Mucosa of rectum (tissue), 2 donors: ENCODE data around the gene MYOM1.
A peak's percentile ranks its signal among the peaks of the same experiment; 100 is the strongest.

Experiments
- H3K27ac ChIP-seq, 2 donors: one replicate each; pipeline ENCODE4 v1.7.0; 2013; ENCODE audit warnings: inconsistent platforms in 2 of 2, low read depth in 2 of 2, low read length in 2 of 2
- H3K27me3 ChIP-seq, 2 donors: one replicate each; pipeline ENCODE4 v1.7.0; 2013; ENCODE audit warnings: low read length in 2 of 2; ENCODE audit not compliant: control insufficient read depth in 2 of 2, insufficient read depth in 2 of 2
- H3K36me3 ChIP-seq, 2 donors: one replicate each; pipeline ENCODE4 v1.7.0; 2013; ENCODE audit warnings: low read length in 2 of 2; ENCODE audit not compliant: control insufficient read depth in 2 of 2, insufficient read depth in 2 of 2
- H3K4me1 ChIP-seq, 2 donors: one replicate each; pipeline ENCODE4 v1.7.0; 2013; ENCODE audit warnings: low read length in 2 of 2, mild to moderate bottlenecking in 1 of 2; ENCODE audit not compliant: control insufficient read depth in 2 of 2, insufficient read depth in 2 of 2
- H3K4me3 ChIP-seq, 2 donors: one replicate each; pipeline ENCODE4 v1.7.0; 2013; ENCODE audit warnings: low read length in 2 of 2
- H3K9ac ChIP-seq, 2 donors: one replicate each; pipeline ENCODE4 v1.7.0; 2013; ENCODE audit warnings: low read length in 2 of 2, low read depth in 1 of 2, mild to moderate bottlenecking in 1 of 2
- H3K9me3 ChIP-seq, 2 donors: one replicate each; pipeline ENCODE4 v1.7.0; 2013; ENCODE audit warnings: low read length in 2 of 2; ENCODE audit not compliant: control insufficient read depth in 2 of 2
- donor health status: healthy.
- donor health status: Normal muscosa, but diverticular disease.

Gene MYOM1

DNA sequence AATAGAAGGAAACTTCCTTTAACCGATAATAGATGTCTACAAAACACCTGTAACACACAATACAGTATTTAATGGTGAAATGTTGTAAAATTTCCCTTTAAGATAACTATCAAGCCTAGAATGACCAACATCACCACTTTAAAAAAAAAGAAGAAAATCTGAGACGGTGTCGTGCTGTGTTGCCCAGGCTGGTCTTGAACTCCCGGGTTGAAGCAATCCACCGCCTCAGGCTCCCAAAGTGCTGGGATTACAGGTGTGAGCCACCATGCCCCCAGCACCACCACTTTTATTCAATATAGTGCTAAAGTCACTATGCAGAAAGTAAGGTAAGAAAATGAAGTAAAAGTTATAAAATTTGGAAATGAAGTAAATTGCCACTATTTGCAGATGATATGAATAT, 96.9 kb downstream of the MYOM1 start:
- peaks cover 0 to 2% of the 10 kb centered on the region in 2 donors for H3K36me3 ChIP-seq
- H3K27me3 ChIP-seq, result no peaks in the 10 kb centered on the region
- no peak overlapping the region for H3K4me3 ChIP-seq
- H3K9ac ChIP-seq, result no peak overlapping the region
- H3K4me1 ChIP-seq, result peaks cover 0 to 4% of the 10 kb centered on the region in 2 donors
- no peaks in the 10 kb centered on the region for H3K9me3 ChIP-seq
- H3K27ac ChIP-seq, result no peak overlapping the region

DNA sequence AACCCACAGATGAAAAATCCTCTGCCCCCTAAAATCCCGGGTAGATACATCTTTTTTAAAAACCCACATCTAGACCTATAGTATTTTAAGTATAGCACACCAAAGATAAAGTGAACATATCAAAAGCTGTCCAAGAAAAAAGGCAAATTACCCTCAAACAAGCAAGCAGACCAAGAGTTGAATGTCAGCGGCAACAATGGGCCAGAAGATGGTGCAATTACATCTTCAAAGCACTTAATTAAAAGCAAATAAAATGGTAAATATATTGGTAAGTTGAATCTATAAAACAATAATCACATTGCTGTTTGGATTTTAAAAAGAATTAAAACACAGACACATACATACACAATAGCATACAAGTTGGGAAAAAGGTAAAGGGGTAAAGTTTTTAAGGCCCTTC, 98.5 kb downstream of the MYOM1 start:
- H3K4me3 ChIP-seq, result no peak overlapping the region
- no peaks in the 10 kb centered on the region for H3K36me3 ChIP-seq
- H3K27ac ChIP-seq, result no peak overlapping the region
- no peak overlapping the region for H3K9ac ChIP-seq
- H3K9me3 ChIP-seq, result no peaks in the 10 kb centered on the region
- H3K4me1 ChIP-seq, result peaks cover 0 to 4% of the 10 kb centered on the region in 2 donors
- H3K27me3 ChIP-seq, result no peaks in the 10 kb centered on the region

DNA sequence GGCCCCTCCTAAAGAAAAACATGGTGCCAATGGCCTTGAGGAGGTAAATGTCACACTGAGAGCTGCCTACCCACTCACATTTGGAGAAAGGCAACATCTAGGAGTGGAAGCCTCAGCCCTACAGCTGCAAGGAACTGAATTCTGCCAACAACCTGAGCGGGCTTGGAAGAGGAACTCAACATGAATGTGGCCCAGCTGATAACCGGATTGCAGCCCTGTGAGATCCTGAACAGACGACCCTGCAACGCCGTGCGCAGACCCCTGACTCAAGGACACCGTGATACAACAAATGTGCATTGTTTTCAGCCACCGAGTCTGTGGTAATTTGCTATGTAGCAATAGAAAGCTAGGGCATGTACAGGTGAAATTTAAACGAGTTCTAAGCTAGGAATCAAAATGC, 99.4 kb downstream of the MYOM1 start:
- H3K4me1 ChIP-seq, result peaks cover 0 to 4% of the 10 kb centered on the region in 2 donors
- no peaks in the 10 kb centered on the region for H3K27me3 ChIP-seq
- H3K27ac ChIP-seq, result peak overlapping the region in 1 of 2 donors; percentile 26
- no peaks in the 10 kb centered on the region for H3K36me3 ChIP-seq
- H3K9ac ChIP-seq, result no peak overlapping the region
- no peak overlapping the region for H3K4me3 ChIP-seq
- H3K9me3 ChIP-seq, result no peaks in the 10 kb centered on the region

DNA sequence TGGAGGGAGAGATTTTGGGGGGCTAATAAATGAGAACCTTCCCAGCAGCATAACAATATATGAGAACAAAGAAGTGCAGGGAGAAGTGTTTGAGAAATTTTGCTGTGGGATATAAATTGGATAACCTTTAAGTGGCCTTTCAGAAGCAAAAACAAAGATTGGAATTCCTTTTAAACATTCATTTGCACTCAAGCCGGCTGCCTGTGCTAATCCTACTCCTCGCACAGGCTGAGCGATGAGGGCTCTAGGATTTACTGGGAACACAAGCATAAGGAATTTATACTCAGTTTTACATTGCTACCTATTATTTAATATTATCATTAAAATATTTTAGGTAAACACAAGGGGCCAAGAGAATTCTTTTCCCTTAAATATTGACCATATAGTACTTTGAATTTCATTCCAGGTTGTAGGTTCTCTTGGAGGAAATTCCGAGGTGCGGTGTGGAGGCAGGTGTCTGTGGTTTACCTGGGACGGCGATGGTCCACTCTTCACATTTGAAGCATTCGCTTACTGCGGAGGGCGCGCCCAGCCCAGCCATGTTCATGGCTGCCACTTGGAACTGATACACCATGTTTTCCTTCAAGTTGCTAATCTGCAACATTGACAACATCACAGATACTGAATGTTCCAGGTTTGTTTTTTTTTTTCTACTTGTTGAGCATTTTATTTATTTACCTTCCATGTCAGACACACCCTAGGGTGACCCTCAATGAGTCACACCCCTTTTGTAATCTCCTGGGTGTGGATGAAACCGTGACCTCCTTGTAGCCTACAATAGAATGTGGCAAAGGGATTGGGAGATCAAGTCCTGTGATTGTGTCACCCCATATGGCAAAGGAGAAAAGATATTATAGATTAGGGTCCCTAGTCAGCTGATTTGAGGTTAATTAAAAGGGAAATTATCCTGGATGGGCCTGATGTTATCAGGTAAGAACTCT, 100.1 kb downstream of the MYOM1 start:
- H3K27ac ChIP-seq, result peak overlapping the region in 1 of 2 donors; percentile 42
- H3K36me3 ChIP-seq, result no peaks in the 10 kb centered on the region
- no peaks in the 10 kb centered on the region for H3K9me3 ChIP-seq
- peaks cover 0 to 4% of the 10 kb centered on the region in 2 donors for H3K4me1 ChIP-seq
- H3K27me3 ChIP-seq, result no peaks in the 10 kb centered on the region
- no peak overlapping the region for H3K9ac ChIP-seq
- no peak overlapping the region for H3K4me3 ChIP-seq

DNA sequence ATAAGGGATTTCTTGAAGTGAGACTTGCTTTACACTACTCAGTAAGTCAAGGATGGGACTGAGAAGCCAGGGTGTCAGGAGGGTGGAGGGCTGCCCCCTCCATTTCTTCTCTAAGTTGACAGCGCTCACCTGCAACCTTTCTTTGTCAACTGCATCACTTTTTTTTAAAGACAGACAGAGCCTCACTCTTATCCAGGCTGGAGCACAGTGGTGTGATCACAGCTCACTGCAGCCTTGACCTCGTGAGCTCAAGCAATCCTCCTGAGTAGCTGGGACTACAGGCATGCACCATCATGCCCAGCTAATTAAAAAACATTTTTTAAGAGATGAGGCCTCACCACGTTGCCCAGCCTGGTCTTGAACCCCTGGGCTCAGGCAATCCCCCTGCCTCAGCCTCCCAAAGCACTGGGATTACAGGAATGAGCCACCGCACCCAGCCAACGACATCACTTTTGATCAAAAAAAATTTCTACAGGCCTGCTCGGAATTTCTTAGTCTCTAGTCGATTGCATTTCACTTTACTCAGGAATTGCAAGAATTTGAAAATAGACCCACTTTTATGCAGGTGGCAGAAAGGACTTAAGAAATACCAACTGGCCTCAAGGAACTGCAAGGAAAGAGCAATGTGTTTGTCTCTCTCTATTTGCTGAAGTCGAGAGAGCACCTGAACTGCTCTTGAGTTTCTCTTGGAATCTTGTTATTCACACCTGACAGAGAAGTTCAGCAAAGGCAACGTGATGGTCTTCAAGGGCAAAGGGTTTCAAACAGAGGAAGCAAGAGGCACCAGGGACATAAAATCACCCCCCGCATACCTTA, 101.4 kb downstream of the MYOM1 start:
- H3K36me3 ChIP-seq, result no peaks in the 10 kb centered on the region
- no peaks in the 10 kb centered on the region for H3K27me3 ChIP-seq
- H3K4me1 ChIP-seq, result peaks cover 0 to 4% of the 10 kb centered on the region in 2 donors
- no peak overlapping the region for H3K9ac ChIP-seq
- no peaks in the 10 kb centered on the region for H3K9me3 ChIP-seq
- no peak overlapping the region for H3K27ac ChIP-seq
- H3K4me3 ChIP-seq, result no peak overlapping the region

DNA sequence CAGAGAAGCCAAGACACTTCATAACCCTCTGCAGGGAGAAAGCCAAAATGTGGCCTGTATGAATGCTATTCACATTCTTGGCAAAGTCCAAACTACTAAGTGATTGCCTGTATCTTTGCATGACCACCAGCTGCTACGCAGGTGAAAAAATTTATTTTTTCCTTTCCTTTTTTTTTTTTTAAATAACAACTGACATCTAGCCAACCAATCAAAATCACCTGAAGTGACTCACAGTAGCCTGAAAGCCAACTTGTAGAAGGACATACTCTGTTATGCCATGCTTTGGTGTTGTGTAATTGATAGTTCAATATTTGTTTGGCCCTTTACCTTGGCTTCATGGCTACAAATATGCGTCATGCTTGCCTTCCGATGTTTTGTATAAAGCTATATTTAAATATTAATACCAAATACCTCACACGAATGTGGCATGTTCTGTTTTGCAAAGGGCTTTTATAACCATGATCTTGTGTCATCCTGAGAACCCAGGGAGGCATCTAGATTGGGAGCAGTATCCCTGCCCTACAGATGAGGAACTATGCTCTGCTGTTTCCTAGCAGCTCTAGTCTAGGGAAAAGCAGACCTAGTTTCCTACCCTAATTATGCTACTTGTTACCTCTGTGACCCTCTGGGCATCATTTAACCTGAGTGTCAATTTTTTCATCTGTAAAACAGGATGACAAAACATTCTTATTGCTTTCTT, 102.1 kb downstream of the MYOM1 start:
- H3K27ac ChIP-seq, result no peak overlapping the region
- no peak overlapping the region for H3K4me3 ChIP-seq
- no peaks in the 10 kb centered on the region for H3K9me3 ChIP-seq
- no peaks in the 10 kb centered on the region for H3K27me3 ChIP-seq
- H3K4me1 ChIP-seq, result peaks cover 0 to 4% of the 10 kb centered on the region in 2 donors
- no peaks in the 10 kb centered on the region for H3K36me3 ChIP-seq
- H3K9ac ChIP-seq, result no peak overlapping the region

DNA sequence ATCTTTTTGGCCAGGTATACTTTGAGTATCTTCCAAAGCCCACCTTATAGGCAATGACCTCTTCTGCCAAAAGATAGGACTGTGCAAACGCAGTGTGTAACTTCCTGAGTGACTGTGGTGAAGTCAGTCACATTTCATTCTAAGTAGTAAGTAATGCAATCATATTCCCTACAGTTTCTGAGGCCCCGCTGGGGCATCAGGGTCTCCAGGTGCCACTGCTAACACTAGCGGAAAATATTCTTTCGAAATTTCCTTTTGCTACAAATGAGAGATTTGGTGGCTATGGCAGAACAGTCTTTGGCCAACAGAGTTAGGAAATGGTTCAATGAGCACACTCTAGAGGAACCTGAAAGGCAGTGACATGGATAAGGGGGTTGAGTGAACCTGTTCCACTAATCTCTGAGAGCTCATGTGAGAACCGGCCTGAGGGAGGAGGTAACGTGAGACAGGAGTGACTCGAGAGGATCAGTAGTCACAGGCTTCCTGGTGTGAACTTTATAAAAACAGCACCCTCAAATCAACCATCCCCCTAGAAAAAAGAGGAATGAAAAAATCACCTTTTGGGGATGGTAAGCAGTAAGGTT, 104.2 kb downstream of the MYOM1 start:
- H3K27me3 ChIP-seq, result no peaks in the 10 kb centered on the region
- H3K4me1 ChIP-seq, result peaks cover 0 to 4% of the 10 kb centered on the region in 2 donors
- no peak overlapping the region for H3K27ac ChIP-seq
- no peaks in the 10 kb centered on the region for H3K9me3 ChIP-seq
- no peaks in the 10 kb centered on the region for H3K36me3 ChIP-seq
- H3K9ac ChIP-seq, result no peak overlapping the region
- H3K4me3 ChIP-seq, result no peak overlapping the region

DNA sequence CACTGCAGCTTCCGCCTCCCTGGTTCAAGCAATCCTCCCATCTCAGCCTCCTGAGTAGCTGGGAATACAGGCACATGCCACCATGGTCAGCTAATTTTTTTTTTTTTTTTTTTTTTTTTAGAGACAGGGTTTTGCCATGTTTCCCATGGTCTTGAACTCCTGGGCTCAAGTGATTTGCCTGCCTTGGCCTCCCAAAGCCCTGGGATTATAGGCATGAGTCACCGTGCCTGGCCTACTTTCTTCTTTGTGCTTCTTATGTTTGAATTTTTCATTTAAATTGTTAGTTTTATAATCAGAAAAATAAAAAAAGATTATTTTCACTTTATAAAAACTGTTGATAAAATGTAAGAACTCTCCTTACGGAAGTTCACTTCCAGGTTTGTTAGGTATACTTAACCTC, 105.3 kb downstream of the MYOM1 start:
- H3K4me1 ChIP-seq, result no peaks in the 10 kb centered on the region
- no peak overlapping the region for H3K9ac ChIP-seq
- no peaks in the 10 kb centered on the region for H3K36me3 ChIP-seq
- no peaks in the 10 kb centered on the region for H3K9me3 ChIP-seq
- H3K4me3 ChIP-seq, result no peak overlapping the region
- no peaks in the 10 kb centered on the region for H3K27me3 ChIP-seq
- no peak overlapping the region for H3K27ac ChIP-seq

DNA sequence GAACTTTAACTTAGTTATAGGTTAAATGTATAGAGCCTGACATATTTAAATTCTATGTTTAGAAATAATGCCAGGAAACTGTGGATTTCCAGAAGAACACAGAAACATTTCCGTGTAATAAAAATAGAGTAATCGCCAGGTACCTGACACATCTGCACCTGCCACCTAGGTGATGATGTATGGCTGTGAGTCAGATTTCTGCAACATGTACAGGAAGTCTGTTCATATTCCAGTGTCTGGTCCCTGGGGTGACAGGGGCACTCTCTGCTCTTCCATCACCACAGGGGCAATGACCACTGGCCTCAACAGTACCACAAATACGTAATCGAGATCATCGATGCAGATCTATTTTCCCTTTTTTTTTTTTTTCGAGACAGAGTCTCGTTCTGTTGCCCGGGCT, 105.7 kb downstream of the MYOM1 start:
- no peaks in the 10 kb centered on the region for H3K9me3 ChIP-seq
- no peaks in the 10 kb centered on the region for H3K4me1 ChIP-seq
- no peaks in the 10 kb centered on the region for H3K36me3 ChIP-seq
- H3K27ac ChIP-seq, result no peak overlapping the region
- no peaks in the 10 kb centered on the region for H3K27me3 ChIP-seq
- no peak overlapping the region for H3K9ac ChIP-seq
- no peak overlapping the region for H3K4me3 ChIP-seq
